HepG2 (cell line): ENCODE measurements around the gene RNF5. TPM values are rescaled to one million over a fixed set of nuclear protein-coding genes. Genes with fewer than 3 reads are reported as not detected.

Source experiments
- ATAC-seq: fragments of 200-7000 bp; cut with Tn5 transposase; 3 replicates; pipeline ENCODE4 v1.9.1; 2020; ENCODE audit warnings: mild to moderate bottlenecking, moderate library complexity
- BruUV-seq: library from RNA; stranded (reverse); fragments of 400-500 nt; replicated peaks from 2 replicates; lab custom pipeline; 2021; lab: Mats Ljungman, UMichigan
- CTCF ChIA-PET: fragments of 300-600 bp; formaldehyde crosslinking; extraction: SDS; loops from one replicate; lab custom pipeline; 2021; ENCODE audit warnings: low total read pairs, inconsistent platforms, low intra/inter-chr PET ratio; lab: Yijun Ruan, JAX
- POLR2A ChIA-PET: fragments of 350-600 bp; sonication (Branson Sonifier 250); formaldehyde crosslinking; loops from one replicate; lab custom pipeline; 2020; ENCODE audit warnings: antibody characterized with exemption, inconsistent platforms; lab: Yijun Ruan, JAX
- DNase-seq: peaks from one replicate; pipeline ENCODE4 v3.0.0-alpha.2; 2015; ENCODE audit warnings: low spot score
- FAIRE-seq: peaks from 3 replicates; lab custom pipeline; 2011; peaks lifted over from hg19 to GRCh38; lab: Jason Lieb, UNC
- H2AFZ ChIP-seq: one replicate; pipeline ENCODE4 v1.6.1; 2011; ENCODE audit warnings: low read length, inconsistent platforms
- H3K27ac ChIP-seq: fragments of 300-600 bp; 3 replicates; pipeline ENCODE4 v1.8.0; 2011; ENCODE audit warnings: mixed run types, mild to moderate bottlenecking, mixed read lengths, low read length, inconsistent platforms; ENCODE audit not compliant: insufficient read depth; ENCODE audit errors: extremely low read length
- H3K27me3 ChIP-seq, 2 experiments: fragments of 200-600 bp in 1 of 2; 2 replicates in 1 of 2; 3 replicates in 1 of 2; pipeline versions ENCODE4 v1.6.0 to v1.8.0; 2011; ENCODE audit warnings: low read length in 2 of 2, mild to moderate bottlenecking in 2 of 2, moderate library complexity in 2 of 2, inconsistent platforms in 1 of 2; ENCODE audit not compliant: insufficient read depth in 2 of 2, control insufficient read depth in 1 of 2
- H3K36me3 ChIP-seq, 2 experiments: fragments of 200-600 bp in 1 of 2; replicated peaks in 1 of 2; 2 replicates in 1 of 2; 3 replicates in 1 of 2; pipeline versions ENCODE4 v1.5.1 to v1.8.0; 2011; ENCODE audit warnings: low read length in 2 of 2, inconsistent platforms in 1 of 2; ENCODE audit not compliant: insufficient read depth in 2 of 2, control insufficient read depth in 1 of 2
- H3K4me1 ChIP-seq: 2 replicates; pipeline ENCODE4 v1.5.1; 2012; ENCODE audit warnings: low read length, inconsistent platforms; ENCODE audit not compliant: insufficient read depth
- H3K4me2 ChIP-seq: 2 replicates; pipeline ENCODE4 v1.6.0; 2011; ENCODE audit warnings: low read depth, low read length, inconsistent platforms
- H3K4me3 ChIP-seq, 3 experiments: fragments of 200-600 bp in 1 of 3; sonication (generic), shearing (Covaris generic) in 1 of 3; replicated peaks in 1 of 3; 2 replicates each; pipeline ENCODE4 v1.5.1; 2011 to 2016; ENCODE audit warnings: low read length in 3 of 3, inconsistent platforms in 2 of 3, low read depth in 2 of 3, mild to moderate bottlenecking in 2 of 3, control low read depth in 1 of 3, mixed read lengths in 1 of 3; ENCODE audit not compliant: insufficient read depth in 1 of 3
- H3K79me2 ChIP-seq: one replicate; pipeline ENCODE4 v1.6.1; 2011; ENCODE audit warnings: low read length, inconsistent platforms; ENCODE audit not compliant: insufficient read depth
- H3K9ac ChIP-seq: 2 replicates; pipeline ENCODE4 v1.6.0; 2011; ENCODE audit warnings: mild to moderate bottlenecking, low read depth, low read length, inconsistent platforms; ENCODE audit not compliant: insufficient read depth
- H3K9me3 ChIP-seq: 2 replicates; pipeline ENCODE4 v1.5.1; 2012; ENCODE audit warnings: mild to moderate bottlenecking, low read length
- H4K20me1 ChIP-seq: 2 replicates; pipeline ENCODE4 v1.6.0; 2011; ENCODE audit warnings: inconsistent platforms, mild to moderate bottlenecking, low read length, moderate library complexity; ENCODE audit not compliant: insufficient read depth
- ETV6 ChIP-seq: sonication (generic); formaldehyde crosslinking; conservative IDR thresholded peaks from 2 replicates; pipeline ENCODE4 v1.4.0; 2020; ENCODE audit warnings: missing genetic modification reagents
- GLMP ChIP-seq: sonication (generic); formaldehyde crosslinking; IDR thresholded peaks from 2 replicates; pipeline ENCODE4 v1.9.0; 2021; ENCODE audit warnings: missing genetic modification reagents, mild to moderate bottlenecking, borderline replicate concordance
- GZF1 ChIP-seq: sonication (generic); formaldehyde crosslinking; IDR thresholded peaks from 2 replicates; pipeline ENCODE4 v1.5.1; 2020; ENCODE audit warnings: mild to moderate bottlenecking, missing genetic modification reagents
- HCFC1 ChIP-seq: fragments of 150-350 bp; IDR thresholded peaks from 2 replicates; pipeline ENCODE4 v1.6.1; 2014; ENCODE audit warnings: low read depth, low read length
- HMGA1 ChIP-seq: sonication (generic); formaldehyde crosslinking; conservative IDR thresholded peaks from 2 replicates; pipeline ENCODE4 v1.4.0; 2020; ENCODE audit warnings: missing genetic modification reagents
- KLF16 ChIP-seq, 2 experiments: sonication (generic) in 1 of 2; formaldehyde crosslinking in 1 of 2; IDR thresholded peaks; 2 replicates each; pipeline versions ENCODE4 v1.6.1 to v1.8.0; 2016 to 2023; ENCODE audit warnings: missing genetic modification reagents in 2 of 2, missing compliant biosample characterization in 1 of 2
- MXD4 ChIP-seq: IDR thresholded peaks from 2 replicates; pipeline ENCODE4 v1.6.1; 2016; ENCODE audit warnings: mild to moderate bottlenecking, missing biosample characterization, missing genetic modification reagents
- SAP130 ChIP-seq: IDR thresholded peaks from 2 replicates; pipeline ENCODE4 v1.6.1; 2016; ENCODE audit warnings: low read depth
- TCF7L2 ChIP-seq: IDR thresholded peaks from 2 replicates; pipeline ENCODE4 v1.6.1; 2011; ENCODE audit warnings: mild to moderate bottlenecking, low read depth, low read length, moderate library complexity
- ZBTB2 ChIP-seq: sonication (generic); formaldehyde crosslinking; IDR thresholded peaks from 2 replicates; pipeline ENCODE4 v1.8.0; 2022; ENCODE audit warnings: low read depth, missing genetic modification reagents
- ZC3H4 ChIP-seq: sonication (generic); formaldehyde crosslinking; IDR thresholded peaks from 2 replicates; pipeline ENCODE4 v1.4.0; 2020; ENCODE audit warnings: missing genetic modification reagents, borderline replicate concordance
- ZNF205 ChIP-seq: IDR thresholded peaks from 2 replicates; pipeline ENCODE4 v1.6.1; 2018; ENCODE audit warnings: missing biosample characterization, missing genetic modification reagents
- WGBS: methylation state at CpG from one replicate; pipeline ENCODE4 v1.1.6; 2017; ENCODE audit warnings: low lambda C conversion rate; 5-methylcytosine and 5-hydroxymethylcytosine counted together
- in situ Hi-C: cut with HindIII; loops from 2 replicates; pipeline ENCODE4 v1.10.0; 2017; ENCODE audit warnings: low pct_unique_long_range_greater_than_20kb; ENCODE audit not compliant: extremely low pct_ligation_motif_present
- intact Hi-C: fragments of 100-400 bp; cut with micrococcal nuclease; formaldehyde crosslinking; loops from one replicate; pipeline ENCODE4 v1.10.0; 2022; ENCODE audit not compliant: unreplicated experiment
- polyA plus RNA-seq, 8 experiments: library from polyadenylated mRNA; depleted of rRNA in 3 of 8; stranded (reverse) in 7 of 8; unstranded in 1 of 8; fragments of >200 nt; fragmentation: Illumina TruSeq in 4 of 8; extraction: Trizol in 4 of 8; gene quantifications; 2 replicates each; pipeline versions ENCODE4 v1.2.1 to v1.2.3, GENCODE V29; 2011 to 2016; ENCODE audit warnings: low read depth in 4 of 8, missing spikeins in 1 of 8, mixed read lengths in 1 of 8; ENCODE audit not compliant: insufficient read depth in 1 of 8
- total RNA-seq, 5 experiments: library from RNA; depleted of rRNA; stranded (reverse); fragments of >200 nt; fragmentation: Illumina TruSeq; extraction: Trizol; gene quantifications; 2 replicates each; pipeline ENCODE4 v1.2.3, GENCODE V29; 2016; ENCODE audit warnings: low read depth in 1 of 5

Gene RNF5
- total and polyA plus RNA-seq, 2 of the 13 experiments (the other 11 are each of a cell fraction or from before 2014, with no cell fraction given) = 98.0 to 131 TPM

- intact Hi-C loops = loop anchor here (1.0 kb wide), 1 partner anchor 25 kb away; the partner anchor contains the start of gene PPT2
- CTCF ChIA-PET = no interaction called here
- peak overlapping the region; percentile 67 for H2AFZ ChIP-seq
- TF ChIP-seq SAP130 (CRISPR knock-in tag) (no peak), ZBTB2 (CRISPR knock-in tag) (no peak), HMGA1 (CRISPR knock-in tag) (no peak), MXD4 (CRISPR knock-in tag) (no peak), ZNF205 (CRISPR knock-in tag) (0 out of 2 replicates have a peak, but pooled peaks have one; percentile 11), HCFC1 (no peak; the same call in 1 of the 2 replicates), GLMP (CRISPR knock-in tag) (no peak), KLF16 (CRISPR knock-in tag; IDR thresholded peaks at IDR 0.05) (no peak), TCF7L2 (no peak), ZC3H4 (CRISPR knock-in tag) (no peak), GZF1 (CRISPR knock-in tag) (no peak), ETV6 (CRISPR knock-in tag) (0 out of 2 replicates have a peak, but pooled peaks have one; percentile 10)
Observed at GRCh38 chr6:32129297-32130088, 48.7 kb upstream of the RNF5 start.

More at GRCh38 chr6:32129297-32130088, 48.7 kb upstream of the RNF5 start:
- FAIRE-seq (no peak), DNase-seq (no peak), ATAC-seq (peak; percentile 1; the same call in 1 of the 3 replicates)
- peak overlapping the region; percentile 56 for H3K27ac ChIP-seq
- H3K4me1 ChIP-seq = peaks cover 33% of the 10 kb centered on the region
- H3K4me2 ChIP-seq = peak overlapping the region; percentile 93
- H4K20me1 ChIP-seq = no peaks in the 10 kb centered on the region
- peaks cover 0 to 12% of the 10 kb centered on the region in 2 experiments; a peak in 3 of 5 replicates for H3K36me3 ChIP-seq
- peaks cover 25% of the 10 kb centered on the region for H3K79me2 ChIP-seq
- no peaks in the 10 kb centered on the region for H3K9me3 ChIP-seq
- WGBS = 31% methylated on average over 22 of the region's 22 CpGs
- H3K4me3 ChIP-seq = peak overlapping the region; percentile 79 to 87 (median 80)
- peak overlapping the region; percentile 75 for H3K9ac ChIP-seq
- in situ Hi-C loops = no loop called here
- POLR2A ChIA-PET = interaction anchor here (0.9 to 4.4 kb wide), 19 partner anchors 9 to 843 kb away, joined by 3 to 35 read pairs (median 7); partner anchors contain the start of genes AGPAT1, APOM, NEU1 and PBX2
- BruUV-seq = TSS peak; percentile 67
- peaks cover 1 to 6% of the 10 kb centered on the region in 2 experiments; a peak in 2 of 5 replicates for H3K27me3 ChIP-seq
